Midbrain (tissue), 1 donor: ENCODE data around the gene UGT1A6.
"Not testable (repeated sequence)": the region's sequence is repeated elsewhere in the genome, so short reads cannot be mapped to it uniquely, and the experiment has no call there.

Experiments used
- DNase-seq: peaks from one replicate; lab custom pipeline; 2025; lab: John Stamatoyannopoulos, UW

Gene UGT1A6

DNA sequence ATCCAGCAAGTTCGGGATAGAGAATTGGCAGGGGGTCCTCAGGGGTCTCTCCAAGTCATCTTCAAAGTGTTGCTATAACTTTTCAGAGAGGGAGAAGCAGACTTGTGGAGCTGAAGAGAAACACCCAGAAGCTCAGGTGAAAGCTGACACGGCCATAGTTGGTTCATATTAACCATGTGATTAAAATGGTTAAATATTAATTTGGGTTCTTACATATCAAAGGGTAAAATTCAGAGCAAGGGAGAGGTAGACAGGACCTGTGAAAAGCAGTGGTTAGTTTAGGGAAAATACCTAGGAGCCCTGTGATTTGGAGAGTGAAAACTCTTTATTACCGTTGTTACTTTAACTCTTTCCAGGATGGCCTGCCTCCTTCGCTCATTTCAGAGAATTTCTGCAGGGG is at the start of gene UGT1A6:
Gene UGT1A6 (plus strand): TSS at position 243 of the 400 bp plus-strand sequence. CDS start 115 bp downstream, at position 358.
- DNase-seq = no peak

DNA sequence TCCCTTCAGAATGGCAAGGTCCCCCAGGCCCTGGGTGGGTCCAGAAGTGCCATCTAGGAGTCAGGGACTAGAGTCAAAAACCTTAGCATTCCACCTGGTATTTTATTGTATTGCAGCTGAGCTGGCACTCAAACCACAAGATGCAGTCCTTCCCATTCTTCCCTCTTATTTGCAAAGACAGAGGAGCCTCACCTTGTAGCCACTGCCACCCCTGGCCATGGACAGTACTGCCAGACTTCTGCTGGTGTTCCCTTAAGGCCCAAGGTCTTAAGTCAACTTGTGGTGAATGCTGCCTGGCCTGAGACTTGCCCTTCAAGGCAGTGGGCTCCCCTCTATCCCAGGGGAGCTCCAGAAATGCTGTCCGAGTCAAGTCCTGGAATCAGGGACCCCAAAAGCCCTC is 49.6 kb upstream of the UGT1A6 start:
- no peak for DNase-seq

DNA sequence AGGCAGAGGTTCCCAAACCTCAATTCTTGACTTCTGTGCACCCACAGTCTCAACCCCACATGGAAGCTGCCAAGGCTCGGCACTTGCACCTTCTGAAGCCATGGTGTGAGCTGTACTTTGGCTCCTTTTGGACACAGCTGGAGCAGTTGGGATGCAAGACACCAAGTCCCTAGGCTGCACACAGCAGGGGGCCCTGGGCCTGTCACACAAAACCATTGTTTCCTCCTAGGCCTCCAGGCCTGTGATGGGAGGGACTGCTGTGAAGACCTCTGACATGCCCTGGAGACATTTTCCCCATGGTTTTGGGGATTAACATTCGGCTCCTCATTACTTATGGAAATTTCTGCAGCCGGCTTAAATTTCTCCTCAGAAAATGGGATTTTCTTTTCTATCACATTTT is 46.7 kb upstream of the UGT1A6 start:
- not testable (repeated sequence) for DNase-seq

DNA sequence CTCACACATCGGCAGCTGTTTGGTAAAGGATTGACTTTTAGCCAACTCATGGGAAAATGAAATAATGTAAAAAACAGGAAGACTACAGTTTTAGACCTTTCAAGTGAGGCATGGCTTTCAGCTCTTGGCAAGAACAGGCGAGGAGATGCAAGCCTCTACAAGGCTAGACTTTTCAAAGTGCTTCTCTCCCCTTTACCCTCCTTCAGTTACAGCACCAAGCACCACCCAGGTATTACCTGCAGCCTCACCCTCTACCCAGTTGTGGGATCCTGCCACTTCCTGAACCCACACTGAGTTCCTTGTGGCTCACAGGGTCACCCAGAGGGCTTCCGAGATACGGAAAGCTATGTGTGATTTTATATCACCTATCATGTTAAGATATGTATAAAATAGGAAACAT is 41.7 kb upstream of the UGT1A6 start:
- no peak for DNase-seq

DNA sequence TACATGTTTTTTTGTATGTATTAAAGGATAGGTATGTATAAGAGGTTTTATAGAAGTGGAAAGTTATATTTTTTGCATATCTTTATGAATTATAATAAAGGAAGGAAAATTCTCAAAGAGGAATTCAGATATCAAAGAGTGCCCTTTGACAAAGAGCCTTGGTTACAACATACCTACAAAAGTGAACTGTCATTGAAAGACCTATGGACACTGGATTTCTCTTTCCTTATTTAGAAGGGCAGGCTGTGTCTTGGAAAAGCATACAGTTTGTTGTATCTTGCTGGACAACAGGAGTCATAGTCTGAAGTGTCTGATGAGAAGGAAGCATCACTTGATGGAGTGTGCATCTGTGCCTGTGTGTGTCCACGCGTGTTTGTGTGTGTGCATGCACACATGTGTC is 41.3 kb upstream of the UGT1A6 start:
- DNase-seq = no peak

DNA sequence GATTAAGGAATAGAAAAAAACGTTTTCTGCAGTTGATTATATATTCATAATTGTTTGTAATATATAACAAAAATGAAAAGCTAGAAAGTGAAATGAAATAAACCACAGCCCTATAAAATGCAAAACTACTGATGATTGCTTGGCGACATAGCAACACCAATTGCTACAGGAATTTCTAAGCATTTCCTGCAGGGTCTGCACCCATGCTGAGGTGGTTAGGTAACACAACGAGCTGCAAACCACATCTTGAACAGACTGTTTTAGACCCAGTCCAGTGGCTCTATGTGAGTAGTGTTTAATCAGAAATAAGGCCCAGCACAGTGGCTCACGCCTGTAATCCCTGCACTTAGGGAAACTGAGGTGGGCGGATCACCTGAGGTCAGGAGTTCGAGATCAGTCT is 38.2 kb upstream of the UGT1A6 start:
- no peak for DNase-seq

DNA sequence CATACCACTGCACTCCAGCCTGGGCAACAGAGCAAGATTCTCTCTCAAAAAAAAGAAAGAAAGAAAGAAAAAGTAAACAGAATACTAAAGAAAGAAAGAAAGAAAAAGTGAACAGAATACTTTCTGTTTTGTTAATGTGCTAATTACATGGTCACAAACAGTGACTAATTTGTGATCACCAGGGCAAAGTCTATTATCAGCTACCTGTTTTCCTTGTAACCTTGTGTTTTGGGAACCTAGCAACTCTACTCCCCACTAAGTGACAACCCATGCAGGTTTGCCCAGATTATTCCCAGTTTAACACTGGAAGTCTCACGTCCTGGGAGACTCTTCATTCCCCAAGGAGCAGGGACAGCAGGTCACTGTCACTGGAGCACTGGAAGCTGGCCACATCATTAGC is 37.6 kb upstream of the UGT1A6 start:
- no peak for DNase-seq

DNA sequence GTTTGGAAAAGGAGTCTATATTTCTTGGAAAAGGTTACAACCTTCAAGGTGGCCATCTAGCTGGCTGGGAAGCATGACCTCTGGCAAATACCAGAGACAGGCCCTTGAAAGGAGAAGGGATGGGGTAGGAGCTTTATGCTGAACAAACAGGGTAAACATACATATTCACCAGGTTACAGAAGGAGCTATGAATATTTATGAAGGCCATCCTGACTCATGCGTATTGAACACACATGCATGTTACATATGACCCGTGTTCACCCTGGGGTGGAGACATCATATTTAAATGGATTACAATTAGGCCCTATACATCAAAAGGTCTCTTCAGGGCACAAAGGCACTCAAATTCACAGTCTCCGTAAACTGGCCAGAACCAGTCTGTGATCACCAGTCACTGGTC is 36.7 kb upstream of the UGT1A6 start:
- DNase-seq = not testable (repeated sequence)

DNA sequence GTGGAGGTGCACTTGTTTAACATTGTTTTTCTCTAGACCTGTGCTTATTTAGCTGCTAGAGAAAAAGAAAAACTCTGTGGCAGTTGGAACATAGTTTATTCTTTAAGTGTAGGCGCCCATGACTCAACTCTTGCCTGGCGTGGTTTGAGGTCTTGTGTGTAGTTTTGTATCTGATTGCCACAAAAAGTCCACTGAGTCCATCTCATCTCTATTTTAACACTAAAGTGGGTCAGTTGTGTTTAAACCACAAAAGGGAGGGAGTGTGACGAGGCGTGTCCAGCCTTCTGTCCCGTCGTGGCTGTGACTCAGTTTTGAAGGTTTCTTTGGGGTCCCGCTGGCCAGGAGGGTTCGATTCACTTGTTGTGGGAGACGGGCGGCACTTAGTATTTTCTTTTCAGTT is 36.2 kb upstream of the UGT1A6 start:
- DNase-seq = no peak

DNA sequence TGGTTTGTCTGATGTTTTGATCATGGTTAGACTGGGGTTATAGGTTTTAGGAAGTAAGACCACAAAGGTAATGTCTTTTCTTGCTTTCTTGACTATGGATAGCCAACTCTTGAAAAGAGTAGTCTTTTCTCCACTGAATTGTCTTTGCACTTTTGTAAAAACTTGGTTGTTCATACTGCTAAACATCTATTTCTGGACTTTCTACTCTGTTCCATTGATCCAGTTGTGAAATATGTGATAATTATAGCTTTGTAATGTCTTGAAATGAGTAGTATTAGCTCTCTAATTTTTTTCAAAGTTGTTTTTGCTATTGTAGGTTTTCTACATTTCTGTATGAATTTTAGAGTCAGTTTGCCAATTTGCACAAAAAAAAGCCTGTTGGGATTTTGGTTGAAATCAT is 34.1 kb upstream of the UGT1A6 start:
- no peak for DNase-seq

DNA sequence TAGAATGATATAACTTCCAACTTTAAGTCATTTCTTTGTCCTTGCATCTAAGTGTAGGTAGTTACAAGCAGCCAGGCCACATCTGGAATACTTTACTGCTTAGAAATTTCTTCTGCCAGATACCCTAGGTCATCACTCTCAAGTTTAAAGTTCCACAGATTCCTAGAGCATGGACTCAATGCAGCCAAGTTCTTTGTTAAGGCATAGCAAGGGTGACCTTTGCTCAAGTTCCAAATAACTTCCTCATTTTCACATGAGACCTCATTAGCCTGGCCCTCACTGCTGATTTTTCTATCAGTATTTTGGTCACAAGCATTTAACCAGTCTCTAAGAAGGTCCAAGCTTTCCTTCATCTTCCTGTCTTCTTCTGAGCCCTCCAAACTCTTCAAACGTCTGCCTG is 28.8 kb upstream of the UGT1A6 start:
- DNase-seq = no peak

DNA sequence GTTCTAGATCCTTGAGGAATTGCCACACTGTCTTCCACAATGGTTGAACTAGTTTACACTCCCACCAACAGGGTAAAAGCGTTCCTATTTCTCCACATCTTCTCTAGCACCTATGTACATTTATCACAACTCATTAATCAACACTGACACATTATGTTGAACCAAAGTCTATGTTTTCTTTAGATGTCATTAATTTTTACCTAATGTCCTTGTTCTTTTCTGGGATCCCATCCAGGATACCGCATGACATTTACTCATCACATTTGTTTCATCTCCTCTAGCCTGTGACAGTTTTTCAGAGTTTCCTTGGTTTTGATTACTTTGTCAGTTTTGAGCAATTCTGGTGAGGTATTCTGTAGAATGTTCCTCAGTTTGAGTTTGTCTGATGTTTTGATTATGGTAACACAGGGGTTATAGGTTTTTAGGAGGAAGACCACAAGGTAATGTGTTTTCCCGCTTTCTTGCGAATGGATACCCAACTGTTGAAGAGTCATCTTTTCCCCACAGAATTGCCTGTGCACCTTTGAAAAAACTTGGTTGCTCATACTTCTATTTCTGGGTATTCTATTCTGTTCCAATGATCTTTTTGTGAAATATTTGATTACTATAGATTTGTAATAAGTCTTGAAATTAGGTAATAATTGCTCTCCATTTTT is 24.0 kb upstream of the UGT1A6 start:
- DNase-seq = no peak

DNA sequence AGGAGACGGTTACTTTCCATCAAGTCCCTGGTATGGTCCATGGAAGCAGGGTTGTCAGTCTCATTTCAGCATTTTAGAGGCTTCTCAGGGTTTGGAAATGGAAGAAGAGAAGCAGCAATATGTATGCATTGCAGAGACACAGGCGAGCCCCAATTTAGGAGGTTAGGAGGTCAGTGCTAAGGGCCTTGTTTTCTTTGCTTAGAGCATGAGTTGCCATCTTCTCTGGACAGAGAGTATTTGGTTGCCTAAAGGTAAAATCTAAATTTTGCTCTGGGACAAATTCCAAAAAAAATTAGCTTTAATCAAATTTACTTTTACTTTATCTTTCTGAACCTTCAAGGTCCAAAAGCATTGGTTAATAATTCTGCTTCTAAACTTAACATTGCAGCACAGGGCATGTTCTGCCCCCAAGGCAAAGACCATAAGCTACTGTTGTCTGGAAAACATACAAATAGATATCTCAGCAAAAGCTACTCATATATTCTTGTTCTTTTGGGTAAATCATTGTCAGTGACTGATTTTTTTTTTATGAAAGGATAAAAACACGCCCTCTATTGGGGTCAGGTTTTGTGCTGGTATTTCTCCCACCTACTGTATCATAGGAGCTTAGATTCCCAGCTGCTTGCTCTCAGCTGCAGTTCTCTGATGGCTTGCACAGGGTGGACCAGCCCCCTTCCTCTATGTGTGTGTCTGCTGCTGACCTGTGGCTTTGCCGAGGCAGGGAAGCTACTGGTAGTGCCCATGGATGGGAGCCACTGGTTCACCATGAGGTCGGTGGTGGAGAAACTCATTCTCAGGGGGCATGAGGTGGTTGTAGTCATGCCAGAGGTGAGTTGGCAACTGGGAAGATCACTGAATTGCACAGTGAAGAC is 21.2 kb upstream of the UGT1A6 start, which contains the start of gene UGT1A9:
Gene UGT1A9 (plus strand): TSS at position 609 of the 872 bp plus-strand sequence. CDS start 37 bp downstream, at position 646.
- DNase-seq = no peak

DNA sequence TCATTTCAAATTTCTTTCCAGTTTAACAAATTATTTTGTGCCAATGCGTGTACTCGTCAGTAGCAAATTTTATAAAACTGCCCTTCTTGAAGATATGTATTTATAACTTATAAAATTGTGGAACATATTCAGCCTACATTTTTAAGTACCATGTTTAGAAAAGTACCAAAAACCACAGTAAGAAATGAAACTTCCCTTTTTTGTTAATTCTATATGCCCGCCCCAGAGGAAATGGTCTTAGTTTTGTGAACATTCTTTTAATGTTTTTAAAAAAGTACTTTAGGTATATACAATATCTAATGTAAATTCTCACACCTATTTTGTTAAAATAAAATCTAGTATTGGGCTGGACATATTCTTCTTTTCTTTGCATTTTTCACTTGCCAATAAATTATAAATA is 19.8 kb upstream of the UGT1A6 start:
- no peak for DNase-seq

DNA sequence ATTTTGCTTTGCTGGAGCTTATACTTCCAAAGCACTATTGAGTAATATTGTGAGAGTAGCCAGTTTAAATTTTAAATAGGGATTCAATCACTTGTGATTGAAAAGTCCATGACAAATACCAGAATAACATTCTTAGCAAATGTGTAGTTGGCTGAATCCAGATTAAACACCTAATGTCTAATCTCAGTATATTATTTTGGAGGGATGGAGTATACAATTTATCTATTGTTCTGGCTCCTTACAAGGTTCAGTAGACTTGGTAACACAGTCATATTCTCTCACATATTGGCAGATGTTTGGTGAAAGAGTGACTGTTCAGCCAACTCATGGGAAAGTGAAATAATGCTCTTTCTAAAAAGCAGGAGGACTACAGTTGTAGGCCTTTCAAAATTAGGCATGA is 18.8 kb upstream of the UGT1A6 start:
- DNase-seq = no peak

DNA sequence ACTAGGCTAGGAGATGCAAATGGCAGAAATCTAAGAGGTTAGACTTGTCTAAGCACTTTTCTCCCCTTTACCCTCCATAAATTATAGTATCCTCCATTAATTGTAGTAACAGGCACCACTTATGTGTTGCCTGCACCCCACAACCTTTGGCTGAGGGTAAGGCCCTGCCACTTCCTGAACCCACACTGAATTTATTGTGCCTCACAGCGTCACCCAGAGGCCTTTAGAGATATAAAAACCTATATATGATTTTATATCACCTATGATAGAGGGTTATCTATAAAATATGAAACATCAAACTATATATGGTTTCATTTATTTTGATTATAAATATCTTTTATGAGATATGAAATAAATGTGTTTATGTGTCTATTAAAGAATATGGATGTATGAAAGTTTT is 18.4 kb upstream of the UGT1A6 start:
- DNase-seq = no peak

DNA sequence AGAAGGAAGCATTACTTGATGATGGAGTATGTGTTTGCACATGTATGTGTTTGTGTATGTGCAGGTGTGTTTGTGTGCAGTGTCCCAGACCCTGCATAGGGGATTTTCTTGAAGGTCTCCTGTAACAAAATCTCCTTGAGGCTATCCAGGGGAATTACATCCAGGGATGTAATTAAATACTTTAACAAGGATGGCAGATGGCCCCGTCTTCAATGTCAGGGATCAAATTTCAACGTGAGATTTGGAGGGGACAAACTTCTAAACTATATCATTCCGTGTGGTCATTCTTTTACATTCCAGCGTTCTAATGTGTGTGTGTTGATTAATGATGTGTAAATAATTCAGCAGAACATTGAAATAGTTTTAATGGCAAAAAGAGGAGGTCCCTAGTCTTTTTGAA is 17.7 kb upstream of the UGT1A6 start:
- DNase-seq = no peak

DNA sequence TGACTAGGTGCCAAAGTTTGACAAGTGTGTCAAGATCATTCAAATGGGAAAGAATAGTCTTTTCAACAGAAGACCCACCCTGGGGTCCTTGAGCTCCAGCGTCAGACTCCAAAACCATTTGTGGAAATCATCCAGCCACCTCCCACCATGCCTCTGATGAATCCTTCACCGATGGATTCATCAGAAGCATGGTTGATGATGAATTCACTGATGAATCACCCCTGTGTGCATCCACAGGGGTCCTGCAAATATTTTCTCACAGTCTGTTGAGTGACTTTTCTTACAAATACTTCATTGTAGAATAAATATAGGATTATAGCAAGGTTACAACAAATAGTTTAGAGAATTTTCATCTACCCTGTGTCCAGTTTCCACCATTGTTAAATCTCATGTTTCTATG is 16.6 kb upstream of the UGT1A6 start:
- DNase-seq = no peak

DNA sequence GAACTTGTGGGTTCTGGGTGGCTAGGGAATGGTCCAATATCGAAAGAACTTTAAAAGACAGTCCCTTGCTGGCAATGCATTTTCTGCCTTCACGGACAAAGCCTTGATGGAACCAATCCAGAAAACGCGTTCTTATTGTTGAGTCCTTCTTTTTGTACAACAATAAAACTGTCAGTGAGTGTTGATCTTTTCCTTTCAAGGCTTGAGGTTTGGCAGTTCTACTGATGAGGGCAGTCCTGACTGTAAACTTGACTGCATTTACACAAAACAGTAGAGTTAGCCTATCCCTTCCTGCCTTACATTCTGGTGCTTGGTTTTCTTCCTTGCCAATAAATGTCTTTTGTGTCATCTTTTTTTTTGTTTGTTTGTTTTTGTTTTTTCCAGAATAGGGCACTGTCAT is 13.5 kb upstream of the UGT1A6 start:
- DNase-seq = no peak

DNA sequence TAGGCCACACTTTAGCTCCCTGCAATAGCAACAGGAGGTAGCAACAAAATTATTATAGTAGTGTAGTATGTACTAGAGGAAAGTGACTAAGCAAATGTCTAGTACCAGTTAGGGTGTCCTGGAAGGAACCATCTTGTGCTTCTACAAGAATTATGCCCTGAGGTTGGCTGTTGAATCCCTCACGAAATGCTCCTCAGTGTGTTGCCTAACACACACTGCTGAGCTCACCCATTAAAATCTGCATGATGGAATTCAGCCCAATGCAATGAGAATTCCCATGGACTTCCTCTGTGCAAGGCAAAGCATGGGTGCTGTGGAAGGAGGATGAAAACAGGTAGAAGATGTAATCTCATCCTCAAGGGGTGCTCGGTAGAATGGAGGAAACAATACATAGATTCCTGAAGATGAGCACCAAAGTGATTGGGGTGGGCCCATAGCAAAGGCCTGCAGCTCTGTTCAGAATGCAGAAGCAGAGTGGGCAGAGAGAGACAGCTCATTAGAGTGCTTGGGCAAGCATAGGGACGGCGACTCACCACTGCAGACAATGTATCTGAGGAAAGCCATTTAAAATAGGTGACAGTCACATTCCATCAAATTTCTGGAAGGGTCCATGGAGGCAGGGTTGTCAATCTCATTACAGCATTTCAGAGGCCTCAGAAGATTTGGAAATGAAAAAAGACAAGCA is 12.2 kb upstream of the UGT1A6 start:
- DNase-seq = no peak

DNA sequence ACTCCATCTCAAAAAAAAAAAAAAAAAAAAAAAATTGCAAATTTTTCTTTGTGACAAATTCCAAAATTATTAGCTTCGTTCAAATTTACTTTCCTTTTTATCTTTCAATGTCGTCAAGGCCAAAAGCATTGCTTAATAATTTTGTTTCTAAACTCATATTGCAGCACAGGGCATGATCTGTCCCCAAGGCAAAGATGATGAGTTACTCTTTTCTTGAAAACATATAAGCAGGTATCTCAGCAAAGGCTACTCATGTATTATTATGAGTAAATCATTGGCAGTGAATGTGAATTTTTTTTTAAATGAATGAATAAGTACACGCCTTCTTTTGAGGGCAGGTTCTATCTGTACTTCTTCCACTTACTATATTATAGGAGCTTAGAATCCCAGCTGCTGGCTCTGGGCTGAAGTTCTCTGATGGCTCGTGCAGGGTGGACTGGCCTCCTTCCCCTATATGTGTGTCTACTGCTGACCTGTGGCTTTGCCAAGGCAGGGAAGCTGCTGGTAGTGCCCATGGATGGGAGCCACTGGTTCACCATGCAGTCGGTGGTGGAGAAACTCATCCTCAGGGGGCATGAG is 11.1 kb upstream of the UGT1A6 start, which contains the start of gene UGT1A7:
Gene UGT1A7 (plus strand): TSS at position 381 of the 579 bp plus-strand sequence. CDS start 37 bp downstream, at position 418.
- DNase-seq = no peak

DNA sequence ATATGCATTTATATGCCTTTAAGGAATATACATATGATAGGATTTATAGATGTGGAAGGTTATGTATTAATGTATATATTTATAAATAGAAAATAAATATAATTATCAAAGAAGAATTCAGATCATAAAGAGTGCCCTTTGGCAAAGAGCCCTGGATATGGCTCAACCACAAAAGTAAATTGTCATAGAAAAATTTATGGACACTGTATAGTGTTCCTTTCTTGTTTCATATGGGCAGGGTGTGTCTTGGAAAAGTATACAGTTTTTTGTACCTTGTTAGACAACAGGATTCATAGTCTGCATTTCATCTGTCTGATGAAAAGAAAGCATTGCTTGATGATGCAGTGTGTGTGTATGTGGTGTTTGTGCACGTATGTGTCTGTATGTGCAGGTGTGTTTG is 8.1 kb upstream of the UGT1A6 start:
- no peak for DNase-seq
